Kidney epithelial cell (primary cell): ENCODE data around the gene ARHGAP31. TPM values are rescaled to one million over a fixed set of nuclear protein-coding genes. Genes with fewer than 3 reads are reported as not detected.
"Not testable (repeated sequence)": the region's sequence is repeated elsewhere in the genome, so short reads cannot be mapped to it uniquely, and the experiment has no call there.

Experiments
- DNase-seq: peaks from one replicate; pipeline ENCODE4 v3.0.0-alpha.2; 2010; ENCODE audit warnings: low read depth
- H3K27me3 ChIP-seq: 2 replicates; pipeline ENCODE4 v1.6.0; 2011; ENCODE audit warnings: low read length; ENCODE audit not compliant: control insufficient read depth, insufficient read depth
- H3K36me3 ChIP-seq: 2 replicates; pipeline ENCODE4 v1.5.1; 2011; ENCODE audit warnings: low read length; ENCODE audit not compliant: control insufficient read depth, insufficient read depth
- H3K4me3 ChIP-seq: 2 replicates; pipeline ENCODE4 v1.5.1; 2011; ENCODE audit warnings: low read depth, mild to moderate bottlenecking, control low read depth, low read length
- total RNA-seq: library from RNA; depleted of rRNA; stranded (reverse); fragments of >200 nt; gene quantifications from 2 replicates; pipeline ENCODE4 v1.2.3, GENCODE V29; 2015
- TF ChIP-seq, protein P1 (sequence below): IDR thresholded peaks from 2 replicates; pipeline ENCODE4 v1.5.1; 2011; ENCODE audit warnings: mild to moderate bottlenecking, moderate library complexity, low read length, control low read depth, inconsistent platforms; ENCODE audit not compliant: insufficient read depth, poor library complexity, severe bottlenecking

Gene ARHGAP31
- total RNA-seq, 1 donor from 2014 or later: 18.5 TPM

DNA sequence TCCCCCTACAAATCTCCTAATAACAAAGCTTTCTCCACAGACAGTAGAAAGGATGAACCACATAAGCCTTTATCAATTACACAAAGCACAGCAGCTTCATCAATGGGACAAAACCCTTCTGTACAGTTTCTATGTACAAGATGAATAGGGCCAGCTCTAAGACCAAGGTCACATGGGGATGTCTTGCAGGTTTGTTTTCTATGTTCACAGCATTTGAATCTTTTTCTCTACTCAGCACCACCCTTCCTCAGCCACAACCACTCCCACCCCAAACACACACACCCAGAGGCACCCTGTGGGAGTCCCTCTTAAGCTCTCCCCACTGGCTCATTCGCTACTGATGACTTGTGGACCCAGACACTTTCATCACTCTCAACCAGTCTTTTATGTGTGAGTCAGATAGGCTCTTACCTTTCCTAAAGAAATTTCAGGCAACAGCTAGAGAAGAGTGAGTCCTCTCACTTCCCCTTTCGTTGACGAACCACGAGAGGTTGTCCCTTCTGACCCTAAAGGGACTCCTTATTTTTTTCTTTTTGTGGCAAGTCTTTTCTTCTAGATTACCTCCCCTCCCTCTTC is 57.9 kb downstream of the ARHGAP31 start:
- no peak overlapping the region for H3K4me3 ChIP-seq
- no peak for DNase-seq
- TF ChIP-seq, protein P1, sequence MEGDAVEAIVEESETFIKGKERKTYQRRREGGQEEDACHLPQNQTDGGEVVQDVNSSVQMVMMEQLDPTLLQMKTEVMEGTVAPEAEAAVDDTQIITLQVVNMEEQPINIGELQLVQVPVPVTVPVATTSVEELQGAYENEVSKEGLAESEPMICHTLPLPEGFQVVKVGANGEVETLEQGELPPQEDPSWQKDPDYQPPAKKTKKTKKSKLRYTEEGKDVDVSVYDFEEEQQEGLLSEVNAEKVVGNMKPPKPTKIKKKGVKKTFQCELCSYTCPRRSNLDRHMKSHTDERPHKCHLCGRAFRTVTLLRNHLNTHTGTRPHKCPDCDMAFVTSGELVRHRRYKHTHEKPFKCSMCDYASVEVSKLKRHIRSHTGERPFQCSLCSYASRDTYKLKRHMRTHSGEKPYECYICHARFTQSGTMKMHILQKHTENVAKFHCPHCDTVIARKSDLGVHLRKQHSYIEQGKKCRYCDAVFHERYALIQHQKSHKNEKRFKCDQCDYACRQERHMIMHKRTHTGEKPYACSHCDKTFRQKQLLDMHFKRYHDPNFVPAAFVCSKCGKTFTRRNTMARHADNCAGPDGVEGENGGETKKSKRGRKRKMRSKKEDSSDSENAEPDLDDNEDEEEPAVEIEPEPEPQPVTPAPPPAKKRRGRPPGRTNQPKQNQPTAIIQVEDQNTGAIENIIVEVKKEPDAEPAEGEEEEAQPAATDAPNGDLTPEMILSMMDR: no peak
- no peaks in the 10 kb centered on the region for H3K27me3 ChIP-seq
- no peaks in the 10 kb centered on the region for H3K36me3 ChIP-seq

DNA sequence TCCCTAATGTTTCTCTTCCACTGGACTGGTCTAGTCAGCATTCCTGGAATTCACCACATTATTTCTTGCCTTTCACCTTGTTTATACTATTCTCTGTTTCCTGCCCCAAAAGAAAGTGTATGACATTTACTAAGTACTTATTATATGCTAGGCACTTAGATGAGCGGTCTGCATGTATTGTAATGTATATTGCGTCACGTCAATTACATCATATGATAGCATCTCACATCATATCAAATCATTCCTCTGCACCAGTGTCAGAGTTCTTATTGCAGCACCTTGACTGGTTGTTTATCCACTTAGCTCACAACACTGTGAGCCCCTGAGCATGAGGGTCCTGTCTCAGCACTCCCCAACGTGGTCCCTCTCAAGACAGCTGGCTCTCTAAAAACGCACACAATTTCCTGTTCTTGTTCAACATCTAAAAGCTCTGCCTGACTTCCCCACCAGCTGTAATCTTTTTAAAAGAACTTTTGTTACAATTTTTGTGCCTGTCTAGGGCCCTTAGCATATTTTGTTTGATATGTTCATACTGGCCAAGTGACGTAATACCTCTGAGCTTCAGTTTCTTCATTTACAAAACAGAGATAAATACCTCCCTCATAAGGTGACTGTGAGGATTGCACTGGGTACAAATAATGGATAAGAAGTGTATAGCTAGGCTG is 58.8 kb downstream of the ARHGAP31 start:
- Histone ChIP-seq H3K4me3 (no peak overlapping the region), H3K27me3 (no peaks in the 10 kb centered on the region), H3K36me3 (no peaks in the 10 kb centered on the region)
- DNase-seq: no peak
- TF ChIP-seq, protein P1: peak; percentile 22

DNA sequence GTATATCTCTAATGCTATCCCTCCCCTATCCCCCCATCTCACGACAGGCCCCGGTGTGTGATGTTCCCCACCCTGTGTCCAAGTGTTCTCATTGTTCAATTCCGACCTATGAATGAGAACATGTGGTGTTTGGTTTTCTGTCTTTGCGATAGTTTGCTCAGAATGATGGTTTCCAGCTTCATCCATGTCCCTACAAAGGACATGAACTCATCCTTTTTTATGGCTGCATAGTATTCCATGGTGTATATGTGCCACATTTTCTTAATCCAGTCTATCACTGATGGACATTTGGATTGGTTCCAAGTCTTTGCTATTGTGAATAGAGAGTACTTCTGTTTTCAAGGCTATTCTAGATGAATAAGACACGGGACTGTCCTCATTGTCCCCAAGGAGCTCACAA is 61.4 kb downstream of the ARHGAP31 start:
- H3K27me3 ChIP-seq, H3K4me3 ChIP-seq, DNase-seq, H3K36me3 ChIP-seq: not testable (repeated sequence)

DNA sequence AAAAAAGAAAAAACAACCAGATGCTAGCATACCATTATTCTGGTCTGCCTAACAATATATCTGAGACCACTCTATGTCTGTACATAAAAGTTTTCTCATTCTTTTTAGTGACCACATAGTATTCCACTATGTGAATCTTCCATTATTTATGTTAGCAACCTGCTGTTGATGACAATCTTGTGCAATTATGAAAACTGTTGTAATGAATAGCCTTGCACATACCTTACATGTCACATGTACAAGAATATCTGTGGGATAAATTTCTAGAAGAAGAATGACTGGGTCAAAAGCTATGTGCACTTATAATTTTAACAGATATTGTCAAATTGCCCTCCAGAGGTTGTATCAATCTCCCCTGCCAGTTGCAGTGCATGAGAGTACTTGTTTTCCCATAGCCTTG is 62.5 kb downstream of the ARHGAP31 start:
- H3K36me3 ChIP-seq: no peaks in the 10 kb centered on the region
- TF ChIP-seq, protein P1: no peak
- DNase-seq: no peak
- no peak overlapping the region for H3K4me3 ChIP-seq
- no peaks in the 10 kb centered on the region for H3K27me3 ChIP-seq

DNA sequence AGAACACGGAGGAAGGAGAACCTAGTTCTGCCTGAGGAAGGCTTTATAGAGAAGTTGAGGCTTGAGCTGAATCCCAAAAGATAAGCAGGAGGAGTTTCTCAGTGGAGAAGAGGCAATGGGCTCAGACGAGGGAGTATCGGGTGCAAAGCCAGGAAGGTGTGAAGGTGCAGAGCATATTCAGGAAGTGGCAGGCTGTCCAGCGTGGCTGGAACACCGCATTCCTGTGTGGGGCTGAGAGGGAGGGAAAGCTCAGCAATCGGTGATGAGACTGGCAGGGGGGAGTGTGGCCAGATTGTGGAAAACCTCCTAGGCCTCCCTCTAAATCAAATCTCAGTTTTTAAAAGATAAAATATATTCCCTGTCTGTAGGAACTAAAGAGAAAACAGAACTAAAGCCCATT is 63.0 kb downstream of the ARHGAP31 start:
- Histone ChIP-seq H3K27me3 (no peaks in the 10 kb centered on the region), H3K4me3 (no peak overlapping the region), H3K36me3 (no peaks in the 10 kb centered on the region)
- TF ChIP-seq, protein P1: no peak
- no peak for DNase-seq

DNA sequence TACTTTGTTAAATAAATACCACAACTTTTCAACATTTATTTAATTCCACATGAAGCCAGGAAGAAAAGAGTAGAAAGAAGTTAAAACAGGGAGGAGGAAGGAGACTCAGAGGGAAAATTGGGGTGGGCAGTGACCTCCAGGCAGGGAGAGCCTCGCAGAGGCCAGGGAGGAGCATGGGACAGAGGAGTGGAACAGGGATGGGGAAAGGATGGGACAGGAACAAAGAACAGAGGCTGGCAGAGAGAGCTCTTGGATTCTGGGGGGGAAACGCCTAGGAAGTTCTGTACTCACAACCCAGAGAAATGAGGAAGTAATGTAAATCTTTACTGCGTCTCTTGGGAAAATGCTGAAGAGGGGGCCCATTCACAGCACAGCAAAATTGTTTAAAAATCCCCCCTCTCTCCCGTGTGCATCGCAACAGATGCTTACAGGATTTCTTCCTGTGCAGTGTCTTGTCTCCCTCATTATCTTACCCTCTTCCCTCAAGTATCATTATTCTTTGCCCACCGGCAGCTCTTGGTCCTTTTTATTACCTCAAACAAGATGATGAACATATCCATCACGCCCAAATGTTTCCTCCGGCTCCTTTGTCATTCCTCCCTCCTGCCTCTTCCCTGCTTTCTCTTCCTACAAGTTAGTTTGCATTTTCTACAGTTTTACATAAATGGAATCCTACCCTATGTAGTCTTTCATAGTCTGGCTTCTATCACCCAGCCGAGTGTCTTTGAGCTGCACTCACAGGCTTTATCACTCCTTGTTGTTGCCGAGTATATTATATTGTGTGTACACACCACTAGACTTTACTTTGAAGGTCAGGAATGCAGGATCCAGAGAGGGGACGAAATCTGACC is 65.5 kb downstream of the ARHGAP31 start:
- no peaks in the 10 kb centered on the region for H3K27me3 ChIP-seq
- TF ChIP-seq, protein P1: no peak

More for the DNA sequence above, 65.5 kb downstream of the ARHGAP31 start:
- no peaks in the 10 kb centered on the region for H3K36me3 ChIP-seq
- no peak for DNase-seq
- no peak overlapping the region for H3K4me3 ChIP-seq
